ENCODE measurements around the gene IL17RE. TPM values are rescaled to one million over a fixed set of nuclear protein-coding genes. Genes with fewer than 3 reads are reported as not detected.

The IL17RE gene
- total and polyA plus RNA-seq, 2 of the 13 experiments (the other 11 are each of a cell fraction or from before 2014, with no cell fraction given), result 14.5 to 24.1 TPM

- TF ChIP-seq ZNF407 (CRISPR knock-in tag; IDR thresholded peaks at IDR 0.05; ENCODE audit: not compliant biosample characterization) (no peak), PTBP1 (IDR thresholded peaks at IDR 0.05; ENCODE audit: low read depth, low read length, poor library complexity, severe bottlenecking) (no peak), SCMH1 (CRISPR knock-in tag; IDR thresholded peaks at IDR 0.05; ENCODE audit: borderline replicate concordance) (no peak), XBP1 (CRISPR knock-in tag; IDR thresholded peaks at IDR 0.05) (no peak), ZNF326 (CRISPR knock-in tag; IDR thresholded peaks at IDR 0.05; ENCODE audit: borderline replicate concordance) (no peak), ZNF251 (CRISPR knock-in tag; IDR thresholded peaks at IDR 0.05) (no peak), ZNF569 (CRISPR knock-in tag; IDR thresholded peaks at IDR 0.05; ENCODE audit: borderline replicate concordance) (no peak), ZNF687 (CRISPR knock-in tag; IDR thresholded peaks at IDR 0.05) (peak; percentile 82), BORCS8-MEF2B (CRISPR knock-in tag; IDR thresholded peaks at IDR 0.05) (0 out of 2 replicates have a peak, but pooled peaks have one; percentile 22), TRAFD1 (CRISPR knock-in tag; IDR thresholded peaks at IDR 0.05; ENCODE audit: borderline replicate concordance) (no peak)
These were observed 23.9 kb upstream of the IL17RE start (continued) for GRCh38 chr3:9878700-9879099.

All from HepG2 (cell line).